Cardiac atrium fibroblast (primary cell): ENCODE results near the gene DACT3. TPM values are rescaled to one million over a fixed set of nuclear protein-coding genes. Genes with fewer than 3 reads are reported as not detected.

Source experiments
- total RNA-seq: library from RNA; depleted of rRNA; stranded (reverse); fragments of >200 nt; gene quantifications from 2 replicates; pipeline ENCODE4 v1.2.3, GENCODE V29; 2015

DACT3 gene, protein sequence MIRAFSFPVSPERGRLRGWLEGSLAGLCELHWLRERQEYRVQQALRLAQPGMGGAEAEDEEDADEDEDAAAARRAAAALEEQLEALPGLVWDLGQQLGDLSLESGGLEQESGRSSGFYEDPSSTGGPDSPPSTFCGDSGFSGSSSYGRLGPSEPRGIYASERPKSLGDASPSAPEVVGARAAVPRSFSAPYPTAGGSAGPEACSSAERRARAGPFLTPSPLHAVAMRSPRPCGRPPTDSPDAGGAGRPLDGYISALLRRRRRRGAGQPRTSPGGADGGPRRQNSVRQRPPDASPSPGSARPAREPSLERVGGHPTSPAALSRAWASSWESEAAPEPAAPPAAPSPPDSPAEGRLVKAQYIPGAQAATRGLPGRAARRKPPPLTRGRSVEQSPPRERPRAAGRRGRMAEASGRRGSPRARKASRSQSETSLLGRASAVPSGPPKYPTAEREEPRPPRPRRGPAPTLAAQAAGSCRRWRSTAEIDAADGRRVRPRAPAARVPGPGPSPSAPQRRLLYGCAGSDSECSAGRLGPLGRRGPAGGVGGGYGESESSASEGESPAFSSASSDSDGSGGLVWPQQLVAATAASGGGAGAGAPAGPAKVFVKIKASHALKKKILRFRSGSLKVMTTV
- 6.0 and 7.8 TPM in 2 replicates for total RNA-seq

DNA sequence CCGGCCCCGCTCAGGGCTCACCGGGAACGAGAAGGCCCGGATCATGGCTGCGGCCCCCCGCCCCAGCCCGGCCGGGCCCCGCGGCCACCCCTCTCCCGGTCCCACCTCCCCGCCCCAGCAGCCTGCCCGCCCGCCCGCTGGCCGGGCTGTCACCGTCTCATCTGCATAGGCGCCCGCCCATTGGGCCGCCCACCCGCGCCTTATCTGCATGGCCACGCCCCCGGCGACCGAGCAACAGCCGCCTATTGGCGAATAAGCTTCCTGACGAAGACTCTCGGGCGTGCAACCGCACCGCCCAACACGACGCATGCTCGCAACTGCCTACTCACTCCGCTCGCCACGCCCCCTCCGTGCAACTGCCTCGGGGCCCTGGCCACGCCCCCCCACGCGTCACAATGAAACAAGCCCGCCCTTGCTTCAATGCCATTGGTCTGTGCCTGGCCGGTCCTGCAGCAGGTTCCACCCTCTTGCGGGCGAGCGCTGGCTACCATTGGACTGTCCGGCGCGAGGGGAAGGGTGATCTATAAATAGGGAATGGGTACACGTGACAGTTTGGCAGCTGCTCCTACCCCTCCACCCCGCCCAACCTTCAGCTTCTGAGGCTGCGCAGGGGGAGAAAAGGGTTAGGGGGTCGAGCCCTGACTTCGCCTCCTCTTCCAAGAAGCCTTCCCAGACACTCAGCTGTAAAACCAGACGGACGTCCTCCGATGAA lies at the start of gene DACT3:
TSS of gene DACT3 (minus strand) at position 163 of the 712 bp plus-strand sequence. CDS start at position 45, 118 bp downstream.

DNA sequence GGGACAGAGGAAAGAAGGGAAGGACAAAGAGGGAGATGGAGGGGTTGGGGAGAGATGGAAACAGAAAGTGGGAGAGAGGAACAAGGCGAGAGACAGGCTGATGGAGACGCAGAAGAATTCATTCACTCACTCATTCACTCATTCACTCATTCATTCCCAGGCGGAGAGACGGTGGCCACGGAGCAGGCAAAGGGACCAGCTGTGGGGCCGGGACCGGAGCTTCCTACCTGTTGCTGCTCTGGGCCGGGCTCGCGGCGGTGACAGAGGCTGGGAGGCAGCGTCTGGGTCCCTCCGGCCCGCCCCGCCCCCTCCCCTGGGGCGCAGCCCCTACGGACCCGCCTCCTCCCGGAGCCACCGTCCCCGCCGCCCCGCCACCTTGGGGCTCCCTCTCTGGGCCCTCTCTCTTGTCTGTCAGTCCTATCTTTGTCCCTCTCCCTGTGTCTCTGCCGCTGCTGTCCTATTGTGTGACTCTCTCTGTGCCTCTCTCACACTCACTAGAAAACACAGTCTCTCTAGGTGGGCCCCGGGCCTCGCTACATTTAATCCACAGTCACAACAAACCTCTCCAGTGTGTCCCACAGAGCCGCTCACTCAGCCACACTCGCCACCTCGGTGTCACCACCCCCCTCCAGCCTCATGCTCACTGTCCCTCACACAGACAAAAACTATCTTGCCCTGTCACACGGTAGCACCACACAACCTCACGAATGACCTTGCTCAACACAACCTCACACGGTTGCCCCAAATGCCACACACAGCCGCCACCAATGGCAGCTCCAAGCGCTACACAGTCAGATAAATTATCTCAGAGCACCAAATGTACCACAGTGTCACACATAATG lies 24.8 kb downstream of the DACT3 start, which contains the start of gene GNG8:
TSS of gene GNG8 (minus strand) at position 283 of the 842 bp plus-strand sequence. CDS start 1,520 bp downstream, outside the sequence.

GRCh38 chr19:46624958-46625661 lies 35.9 kb downstream of the DACT3 start, which contains the start of gene PTGIR:
PTGIR (minus strand) TSS chr19:46625089; CDS start chr19:46624225, 864 bp downstream.

GRCh38 chr19:46601318-46602224 lies 59.4 kb downstream of the DACT3 start, which contains the start of gene CALM3:
CALM3 (plus strand) TSS chr19:46601330; CDS start chr19:46601435, 105 bp downstream.

Other genes starting within 250 kb of the DACT3 start
- 29.8 and 32.1 TPM in 2 replicates for gene CCDC8, start 247.6 kb downstream of the DACT3 start, total RNA-seq
- gene PNMA8C, start 232.2 kb downstream of the DACT3 start, total RNA-seq = not detected in 2 replicates
- 0.36 and 1.5 TPM in 2 replicates for gene PNMA8A, start 189.6 kb downstream of the DACT3 start, total RNA-seq
- 0.97 and 1.3 TPM in 2 replicates for gene PNMA8B, start 165.3 kb downstream of the DACT3 start, total RNA-seq
- 207 and 293 TPM in 2 replicates for gene CALM3, start 59.9 kb downstream of the DACT3 start, total RNA-seq
- 25.4 and 33.9 TPM in 2 replicates for gene PTGIR, start 36.1 kb downstream of the DACT3 start, total RNA-seq
- not detected in 2 replicates for gene GNG8, start 25.0 kb downstream of the DACT3 start, total RNA-seq
- 12.2 and 17.5 TPM in 2 replicates for gene PRKD2, start 55.9 kb upstream of the DACT3 start, total RNA-seq
- gene FKRP, start 84.9 kb upstream of the DACT3 start, total RNA-seq = 20.8 and 22.2 TPM in 2 replicates
- gene STRN4, start 85.3 kb upstream of the DACT3 start, total RNA-seq = 68.2 and 76.5 TPM in 2 replicates
- gene SLC1A5, start 127.4 kb upstream of the DACT3 start, total RNA-seq = 287 and 295 TPM in 2 replicates
- 295 and 351 TPM in 2 replicates for gene AP2S1, start 189.7 kb upstream of the DACT3 start, total RNA-seq
- 40.4 and 48.8 TPM in 2 replicates for gene ARHGAP35, start 199.8 kb upstream of the DACT3 start, total RNA-seq